Measurements from ENCODE around the gene KDM4D.
A peak's percentile ranks its signal among the peaks of the same experiment; 100 is the strongest.
"Not testable (repeated sequence)": the region's sequence is repeated elsewhere in the genome, so short reads cannot be mapped to it uniquely, and the experiment has no call there.

Gene KDM4D

GRCh38 chr11:94973099-94973968 is at the start of gene KDM4D, which contains the start of gene CWC15:
TSS of gene KDM4D (plus strand) at chr11:94973709. CDS start at chr11:94997373, 23,664 bp downstream.
TSS of gene CWC15 (minus strand) at chr11:94973556. CDS start at chr11:94972185, 1,371 bp downstream.
- peak; percentile 97 for DNase-seq

DNA sequence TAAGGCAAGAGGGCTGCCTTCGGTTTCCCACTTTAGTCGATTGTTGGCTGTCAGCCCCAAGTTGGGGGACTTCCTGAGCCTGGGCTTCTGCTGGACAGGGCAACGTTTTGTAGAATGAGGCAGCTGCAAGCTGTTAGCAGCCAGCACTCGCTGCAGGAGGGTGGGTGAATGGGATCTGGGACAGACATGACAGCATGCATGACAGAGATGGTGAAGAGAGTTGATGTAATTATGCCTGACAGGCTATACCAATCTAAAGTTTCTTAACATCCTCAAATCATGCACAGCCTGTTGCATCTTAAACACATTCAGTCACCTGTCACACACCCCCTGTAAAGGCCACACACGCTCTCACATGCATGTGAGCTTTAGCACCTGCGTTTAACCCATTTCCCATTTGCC is 49.3 kb upstream of the KDM4D start:
- DNase-seq, result no peak

- DNase-seq, result no peak
These were observed 48.9 kb upstream of the KDM4D start for GRCh38 chr11:94924612-94925011.

DNA sequence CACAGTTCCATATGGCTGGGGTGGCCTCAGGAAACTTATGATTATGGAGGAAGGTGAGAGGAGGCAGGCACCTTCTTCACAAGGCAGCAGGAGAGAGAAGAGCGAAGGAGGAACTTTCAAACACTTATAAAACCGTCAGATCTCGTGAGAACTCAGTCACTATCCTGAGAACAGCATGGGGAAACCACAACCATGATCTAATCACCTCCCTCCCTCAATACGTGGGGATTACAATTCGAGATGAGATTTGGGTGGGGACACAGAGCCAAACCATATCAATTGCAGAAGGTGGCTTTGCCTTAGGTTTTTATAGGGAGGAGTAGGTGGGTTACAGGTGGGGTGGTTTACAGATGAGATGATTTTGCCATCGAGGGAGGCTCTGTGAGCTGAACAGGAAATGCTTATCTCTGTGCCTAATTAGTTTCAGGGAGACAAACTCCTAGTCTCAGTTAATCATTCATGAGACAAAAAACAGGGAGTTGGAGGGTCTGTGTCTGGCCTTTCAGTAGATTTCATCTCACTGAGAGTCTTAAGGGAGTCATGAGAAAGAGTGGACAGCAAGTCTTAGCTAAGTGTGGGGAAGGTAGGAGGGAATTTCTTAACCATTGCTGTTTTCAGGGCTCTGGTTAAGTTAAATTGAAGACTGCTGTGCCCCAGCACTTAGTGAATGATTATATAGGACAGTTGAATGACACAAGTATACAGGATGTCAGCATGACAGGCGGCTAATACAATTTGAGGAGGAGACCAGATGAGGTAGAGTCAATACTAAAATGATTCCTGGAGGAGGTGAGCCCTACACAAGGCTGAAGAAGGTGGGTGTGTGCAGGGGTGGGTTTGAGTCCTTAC is 47.9 kb upstream of the KDM4D start:
- DNase-seq, result no peak

DNA sequence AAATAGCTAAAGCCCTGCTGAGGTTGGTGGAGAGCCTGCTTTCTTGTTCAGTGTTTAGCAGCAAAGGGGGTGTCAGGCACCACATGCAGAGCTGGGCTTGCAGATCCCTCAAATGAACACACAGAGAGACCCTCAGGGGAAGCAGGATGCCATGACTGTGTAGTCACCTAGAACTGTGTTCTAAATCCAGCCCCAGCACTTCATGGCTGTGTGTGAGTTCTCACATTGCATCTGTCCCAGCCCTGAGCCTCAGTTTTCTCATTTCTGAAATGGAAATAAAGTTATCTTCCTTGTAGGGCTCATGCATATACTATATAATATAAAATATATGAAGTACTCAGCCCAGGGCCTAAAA is 47.3 kb upstream of the KDM4D start:
- DNase-seq, result peak; percentile 80

GRCh38 chr11:94926698-94927237 is 46.7 kb upstream of the KDM4D start:
- DNase-seq, result peak; percentile 91

- DNase-seq, result no peak
These were observed 45.2 kb upstream of the KDM4D start for GRCh38 chr11:94928117-94928990.

GRCh38 chr11:94932072-94932471 is 41.4 kb upstream of the KDM4D start:
- DNase-seq, result not testable (repeated sequence)

- no peak for DNase-seq
These were observed 41.0 kb upstream of the KDM4D start for GRCh38 chr11:94932503-94932902.

DNA sequence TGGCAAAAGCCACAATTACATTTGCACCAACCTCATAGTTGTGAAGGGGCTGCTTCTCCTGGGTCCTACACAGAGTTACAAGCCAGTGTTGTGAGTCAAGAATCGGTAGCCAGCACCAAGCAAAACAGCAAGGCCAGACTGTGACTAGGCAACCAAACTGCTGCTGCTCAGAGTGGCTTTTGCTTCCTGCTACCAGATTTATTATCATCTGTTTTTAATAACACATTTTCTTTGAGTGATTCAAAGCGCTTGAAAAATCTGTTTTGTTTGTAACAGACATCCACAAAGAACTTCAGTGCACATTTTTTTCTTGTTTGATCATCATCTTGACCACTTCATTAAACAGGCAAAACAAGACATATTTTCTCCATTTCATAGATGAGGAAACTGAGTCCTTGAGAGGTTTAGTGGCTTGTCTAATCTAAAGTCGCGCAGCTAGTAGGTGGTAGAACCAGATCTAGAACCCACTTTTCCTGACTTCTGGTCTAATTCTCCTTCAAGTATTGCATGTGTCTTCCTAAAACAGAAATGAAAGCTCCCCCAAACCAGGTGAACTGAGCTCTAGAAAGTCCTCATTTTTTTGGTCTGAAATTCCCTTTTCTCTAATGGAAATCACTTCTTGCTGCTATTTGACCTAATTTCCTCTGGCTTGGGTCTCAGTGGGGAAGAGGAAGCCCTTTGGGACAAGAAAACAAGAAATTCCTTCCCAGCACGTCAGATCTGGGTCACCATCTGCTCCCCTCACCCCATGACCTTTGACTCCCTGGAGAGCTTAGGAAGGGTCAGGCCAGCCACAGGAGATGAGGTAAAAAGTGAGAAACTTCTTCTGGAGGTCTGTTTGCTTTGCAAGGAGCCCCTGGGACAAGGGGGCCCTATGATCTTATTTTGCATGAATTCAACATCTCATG is 40.0 kb upstream of the KDM4D start:
- no peak for DNase-seq

DNA sequence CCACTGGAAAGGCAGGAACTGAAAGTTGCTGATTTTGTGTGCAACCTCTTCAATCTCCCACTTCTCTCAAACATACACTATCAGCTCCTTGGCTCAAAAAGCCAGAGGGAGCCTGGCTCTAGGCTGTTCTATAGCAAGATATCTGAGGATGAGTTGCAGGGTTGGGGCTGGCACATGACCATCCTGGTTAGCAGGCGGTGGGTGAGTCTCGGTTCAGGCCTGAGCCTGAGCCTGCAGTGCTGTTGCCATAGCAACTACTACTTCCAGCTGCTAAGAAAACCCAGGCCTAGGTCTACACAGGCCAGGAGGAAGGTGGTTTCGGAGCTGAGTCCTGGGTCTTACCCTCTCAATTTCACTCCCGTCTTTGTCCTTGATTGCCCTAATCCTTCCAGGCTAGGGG is 39.1 kb upstream of the KDM4D start:
- DNase-seq, result no peak

- DNase-seq, result no peak
These were observed 38.7 kb upstream of the KDM4D start for GRCh38 chr11:94934846-94935245.

DNA sequence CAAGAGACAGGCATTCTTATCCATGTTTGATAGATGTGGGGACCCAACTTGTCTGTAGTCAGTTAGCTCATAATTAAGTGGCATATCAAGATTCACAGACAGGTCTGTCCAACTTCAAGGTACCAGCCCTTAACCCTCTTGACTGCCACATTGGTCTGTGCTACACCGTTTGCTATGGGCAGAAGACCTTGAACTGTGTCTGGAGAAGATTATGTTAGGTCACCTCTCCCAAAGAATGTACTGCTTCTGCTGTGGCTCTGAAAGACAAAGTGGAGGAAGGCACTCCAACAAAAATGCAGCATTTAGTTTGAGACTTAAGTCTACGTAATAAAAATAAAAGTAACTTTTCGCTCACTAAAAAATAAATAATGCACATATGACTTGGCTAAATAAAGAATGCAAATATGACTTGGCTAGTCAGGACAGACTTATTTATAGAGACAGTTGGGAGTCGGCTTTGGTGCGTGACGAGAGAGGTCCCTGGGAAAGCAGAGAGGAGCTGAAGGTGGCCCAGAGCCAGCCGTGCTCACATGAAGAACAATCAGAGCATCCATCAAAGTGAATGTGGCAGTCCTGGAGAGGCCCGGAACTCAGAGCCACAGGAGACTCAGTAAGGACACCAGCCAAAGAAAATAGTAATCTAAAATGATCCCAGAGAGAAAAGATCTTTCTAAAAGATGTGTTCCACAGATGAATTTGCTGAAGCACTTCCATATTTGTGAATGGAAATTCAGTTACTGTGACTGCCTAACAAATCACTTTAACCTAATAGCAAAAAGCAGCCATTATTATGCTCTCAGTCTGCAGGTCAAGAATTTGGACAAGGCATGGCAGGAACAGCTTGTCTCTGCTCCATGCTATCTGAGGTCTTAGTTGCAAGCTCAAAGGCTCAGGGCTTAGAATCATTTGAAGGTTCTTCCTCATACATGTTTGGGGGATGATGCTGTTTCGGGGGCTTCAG is 35.1 kb upstream of the KDM4D start:
- no peak for DNase-seq

- DNase-seq, result no peak
These were observed 34.2 kb upstream of the KDM4D start for GRCh38 chr11:94939346-94939745.

DNA sequence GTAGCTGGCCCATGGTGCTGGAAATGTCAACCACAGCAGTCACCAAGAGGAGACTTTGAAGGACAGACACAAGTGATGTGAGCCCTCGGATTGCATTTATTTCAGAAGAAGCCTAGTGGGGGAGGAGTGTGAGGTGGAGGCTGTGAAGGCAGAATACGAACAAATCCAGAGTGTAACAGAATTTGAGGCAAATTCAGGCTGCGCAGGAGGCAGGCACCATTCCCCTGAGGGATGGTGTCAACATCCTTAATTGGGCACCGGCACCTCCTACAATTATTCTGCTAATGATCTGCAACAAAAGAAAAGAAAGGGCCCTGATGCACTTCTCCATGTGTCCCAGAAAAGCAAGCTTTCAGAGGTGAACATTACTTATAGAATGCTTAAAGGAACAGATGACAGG is 32.4 kb upstream of the KDM4D start:
- DNase-seq, result no peak

- no peak for DNase-seq
These were observed 26.7 kb upstream of the KDM4D start for GRCh38 chr11:94946812-94947211.

DNA sequence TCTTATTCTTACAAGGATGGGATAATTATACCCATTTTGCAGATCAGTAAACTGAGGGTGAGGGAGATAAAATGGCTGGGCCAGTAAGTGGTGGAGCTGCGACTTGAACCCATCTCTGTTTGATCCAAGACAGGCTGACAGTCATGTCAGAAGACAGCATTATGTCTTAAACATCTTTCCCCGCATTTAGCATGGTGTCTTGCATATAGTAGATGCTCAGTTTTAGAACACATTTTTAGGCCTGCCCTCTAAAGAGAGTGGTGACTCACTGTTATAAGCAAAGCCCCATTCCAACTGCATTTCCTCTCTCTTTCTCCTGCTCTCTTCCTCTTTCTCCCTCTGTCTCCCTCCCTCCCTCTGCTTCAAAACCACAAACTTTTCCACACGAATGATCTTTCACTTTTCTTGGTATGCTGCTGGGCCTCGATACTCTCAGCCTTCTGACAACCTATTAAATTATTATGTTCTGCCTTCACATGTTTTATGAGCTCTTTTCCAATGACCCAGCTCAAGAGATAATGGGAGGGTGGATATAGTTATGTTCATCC is 25.4 kb upstream of the KDM4D start:
- no peak for DNase-seq

DNA sequence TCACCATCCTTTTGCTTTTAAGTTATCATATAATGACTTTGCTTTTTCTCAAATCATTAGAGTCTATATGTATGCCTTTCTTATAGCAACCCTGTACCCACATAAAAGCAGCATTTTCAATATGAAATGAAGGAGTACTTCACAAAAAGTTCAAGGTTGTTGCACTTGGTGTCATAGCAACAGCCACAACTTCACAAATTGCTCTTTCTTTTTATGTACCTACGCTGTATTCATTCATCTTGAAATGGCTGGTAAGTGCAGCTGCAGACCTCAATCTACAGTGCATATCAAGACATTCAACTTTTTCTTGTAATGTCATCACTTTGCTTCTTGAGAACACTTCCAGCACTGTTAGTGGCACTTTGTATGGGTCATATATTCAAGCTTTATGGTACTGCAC is 18.8 kb upstream of the KDM4D start:
- DNase-seq, result no peak

DNA sequence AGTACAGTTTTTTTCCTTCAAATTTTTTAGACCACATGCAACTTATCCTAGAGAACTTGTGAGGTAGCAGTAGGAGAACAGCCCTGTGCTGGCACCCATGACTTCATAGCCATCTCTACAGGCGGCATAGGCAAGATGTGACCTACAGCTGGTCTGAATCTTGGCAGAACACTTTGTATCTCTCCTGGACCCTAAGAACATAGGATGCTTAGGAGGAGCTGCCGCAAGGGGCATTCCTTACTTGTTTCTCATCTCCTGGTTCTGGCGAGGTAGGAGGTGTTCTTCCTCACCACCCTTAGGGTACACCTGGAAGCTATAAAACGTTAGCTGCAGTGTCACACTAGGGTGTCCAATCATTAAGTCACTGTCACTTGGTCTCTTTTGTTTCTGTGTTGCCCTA is 16.5 kb upstream of the KDM4D start:
- no peak for DNase-seq

DNA sequence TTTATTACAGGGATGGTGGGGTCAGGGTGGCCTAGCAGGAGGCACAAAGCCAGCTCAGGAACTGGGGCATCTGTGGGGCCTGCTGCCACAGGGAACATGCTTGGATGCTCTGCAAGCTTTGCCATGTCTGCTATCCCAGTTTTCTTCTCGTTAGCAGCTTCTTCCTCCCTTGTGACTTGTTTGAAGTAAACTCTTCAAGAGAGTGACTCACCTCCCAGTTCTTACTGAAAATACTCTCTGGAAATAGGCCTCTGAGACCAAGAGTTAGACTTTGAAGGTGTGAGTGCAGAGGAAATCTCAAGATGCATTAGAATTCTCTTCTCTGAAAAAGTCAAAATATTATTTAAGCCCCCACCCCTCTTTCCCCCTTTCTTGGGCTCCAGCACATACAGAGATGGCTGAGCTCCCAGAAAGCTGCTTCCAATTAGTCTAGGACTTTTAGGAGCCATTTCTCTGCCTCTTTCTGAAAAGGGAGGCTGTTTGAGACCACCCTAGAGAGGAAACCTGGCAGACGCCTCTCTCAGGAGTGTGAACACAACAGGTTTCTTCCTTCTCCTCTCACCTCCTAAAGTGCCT is 15.3 kb upstream of the KDM4D start:
- DNase-seq, result no peak
